ENCODE results near the gene ARHGDIG.
"Not testable (repeated sequence)": the region's sequence is repeated elsewhere in the genome, so short reads cannot be mapped to it uniquely, and the experiment has no call there.

Gene ARHGDIG

GRCh38 chr16:265002-265529 lies 15.3 kb upstream of the ARHGDIG start:
- no peak overlapping the region for H3K4me2 ChIP-seq (ENCODE audit: insufficient read depth, low read length)
- no peak for ATAC-seq (ENCODE audit: insufficient read depth, low read depth)
- DNase-seq: no peak
- H4K20me1 ChIP-seq (ENCODE audit: insufficient read depth, low read length): no peaks in the 10 kb centered on the region
- H3K4me3 ChIP-seq (ENCODE audit: low read depth in 1 of 2, low read length in 2 of 2): no peak overlapping the region
- no peak overlapping the region for H3K27ac ChIP-seq (ENCODE audit: low read length)
- H2AFZ ChIP-seq (ENCODE audit: low read depth, low read length): no peak overlapping the region
- H3K9ac ChIP-seq (ENCODE audit: low read depth, low read length): no peak overlapping the region
- H3K79me2 ChIP-seq (ENCODE audit: insufficient read depth, low read length): no peaks in the 10 kb centered on the region
- no peaks in the 10 kb centered on the region for H3K4me1 ChIP-seq (ENCODE audit: insufficient read depth, low read length)
- H3K36me3 ChIP-seq (ENCODE audit: insufficient read depth, low read length): peaks cover 46% of the 10 kb centered on the region
- H3K9me3 ChIP-seq (ENCODE audit: insufficient read depth, low read length, severe bottlenecking): no peaks in the 10 kb centered on the region
- TF ChIP-seq, protein P1, sequence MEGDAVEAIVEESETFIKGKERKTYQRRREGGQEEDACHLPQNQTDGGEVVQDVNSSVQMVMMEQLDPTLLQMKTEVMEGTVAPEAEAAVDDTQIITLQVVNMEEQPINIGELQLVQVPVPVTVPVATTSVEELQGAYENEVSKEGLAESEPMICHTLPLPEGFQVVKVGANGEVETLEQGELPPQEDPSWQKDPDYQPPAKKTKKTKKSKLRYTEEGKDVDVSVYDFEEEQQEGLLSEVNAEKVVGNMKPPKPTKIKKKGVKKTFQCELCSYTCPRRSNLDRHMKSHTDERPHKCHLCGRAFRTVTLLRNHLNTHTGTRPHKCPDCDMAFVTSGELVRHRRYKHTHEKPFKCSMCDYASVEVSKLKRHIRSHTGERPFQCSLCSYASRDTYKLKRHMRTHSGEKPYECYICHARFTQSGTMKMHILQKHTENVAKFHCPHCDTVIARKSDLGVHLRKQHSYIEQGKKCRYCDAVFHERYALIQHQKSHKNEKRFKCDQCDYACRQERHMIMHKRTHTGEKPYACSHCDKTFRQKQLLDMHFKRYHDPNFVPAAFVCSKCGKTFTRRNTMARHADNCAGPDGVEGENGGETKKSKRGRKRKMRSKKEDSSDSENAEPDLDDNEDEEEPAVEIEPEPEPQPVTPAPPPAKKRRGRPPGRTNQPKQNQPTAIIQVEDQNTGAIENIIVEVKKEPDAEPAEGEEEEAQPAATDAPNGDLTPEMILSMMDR (IDR thresholded peaks at IDR 0.05; ENCODE audit: borderline replicate concordance, extremely low read depth, low read length, poor library complexity, severe bottlenecking): no peak
- TF ChIP-seq EZH2 (IDR thresholded peaks at IDR 0.05; ENCODE audit: borderline replicate concordance, low read depth, low read length, severe bottlenecking): no peak
- no peaks in the 10 kb centered on the region for H3K27me3 ChIP-seq (ENCODE audit: insufficient read depth, low read length, poor library complexity)

GRCh38 chr16:265711-266110 lies 14.7 kb upstream of the ARHGDIG start:
- Histone ChIP-seq H3K27me3 (ENCODE audit: insufficient read depth, low read length, poor library complexity) (no peaks in the 10 kb centered on the region), H3K36me3 (ENCODE audit: insufficient read depth, low read length) (peaks cover 41% of the 10 kb centered on the region), H2AFZ (ENCODE audit: low read depth, low read length) (no peak overlapping the region), H3K9me3 (ENCODE audit: insufficient read depth, low read length, severe bottlenecking) (no peaks in the 10 kb centered on the region), H3K4me1 (ENCODE audit: insufficient read depth, low read length) (no peaks in the 10 kb centered on the region), H3K79me2 (ENCODE audit: insufficient read depth, low read length) (no peaks in the 10 kb centered on the region), H3K4me2 (ENCODE audit: insufficient read depth, low read length) (no peak overlapping the region), H3K27ac (ENCODE audit: low read length) (no peak overlapping the region), H3K4me3 (ENCODE audit: low read depth in 1 of 2, low read length in 2 of 2) (no peak overlapping the region), H3K9ac (ENCODE audit: low read depth, low read length) (no peak overlapping the region), H4K20me1 (ENCODE audit: insufficient read depth, low read length) (no peaks in the 10 kb centered on the region)
- no peak for DNase-seq
- no peak for ATAC-seq (ENCODE audit: insufficient read depth, low read depth)
- TF ChIP-seq, protein P1 (IDR thresholded peaks at IDR 0.05; ENCODE audit: borderline replicate concordance, extremely low read depth, low read length, poor library complexity, severe bottlenecking): no peak
- TF ChIP-seq EZH2 (IDR thresholded peaks at IDR 0.05; ENCODE audit: borderline replicate concordance, low read depth, low read length, severe bottlenecking): no peak

- Histone ChIP-seq H3K4me3 (ENCODE audit: low read depth in 1 of 2, low read length in 2 of 2) (no peak overlapping the region), H3K79me2 (ENCODE audit: insufficient read depth, low read length) (no peaks in the 10 kb centered on the region), H3K27ac (ENCODE audit: low read length) (no peak overlapping the region), H4K20me1 (ENCODE audit: insufficient read depth, low read length) (no peaks in the 10 kb centered on the region), H3K27me3 (ENCODE audit: insufficient read depth, low read length, poor library complexity) (no peaks in the 10 kb centered on the region), H3K9me3 (ENCODE audit: insufficient read depth, low read length, severe bottlenecking) (no peaks in the 10 kb centered on the region), H3K4me1 (ENCODE audit: insufficient read depth, low read length) (no peaks in the 10 kb centered on the region), H2AFZ (ENCODE audit: low read depth, low read length) (no peak overlapping the region), H3K36me3 (ENCODE audit: insufficient read depth, low read length) (peaks cover 33% of the 10 kb centered on the region), H3K4me2 (ENCODE audit: insufficient read depth, low read length) (no peak overlapping the region), H3K9ac (ENCODE audit: low read depth, low read length) (no peak overlapping the region)
- DNase-seq (no peak), ATAC-seq (ENCODE audit: insufficient read depth, low read depth) (no peak; the same call in 2 of the 3 replicates)
- TF ChIP-seq, protein P1 (IDR thresholded peaks at IDR 0.05; ENCODE audit: borderline replicate concordance, extremely low read depth, low read length, poor library complexity, severe bottlenecking): no peak
- TF ChIP-seq EZH2 (IDR thresholded peaks at IDR 0.05; ENCODE audit: borderline replicate concordance, low read depth, low read length, severe bottlenecking): no peak
These were observed 13.9 kb upstream of the ARHGDIG start for GRCh38 chr16:266258-267164.

- H3K4me3 ChIP-seq (ENCODE audit: low read depth in 1 of 2, low read length in 2 of 2); H3K27ac ChIP-seq (ENCODE audit: low read length); H3K4me2 ChIP-seq (ENCODE audit: insufficient read depth, low read length); DNase-seq; H3K79me2 ChIP-seq (ENCODE audit: insufficient read depth, low read length); H4K20me1 ChIP-seq (ENCODE audit: insufficient read depth, low read length); H3K9ac ChIP-seq (ENCODE audit: low read depth, low read length); H2AFZ ChIP-seq (ENCODE audit: low read depth, low read length); ATAC-seq (ENCODE audit: insufficient read depth, low read depth); H3K9me3 ChIP-seq (ENCODE audit: insufficient read depth, low read length, severe bottlenecking); H3K4me1 ChIP-seq (ENCODE audit: insufficient read depth, low read length); H3K27me3 ChIP-seq (ENCODE audit: insufficient read depth, low read length, poor library complexity): not testable (repeated sequence)
- peaks cover 23% of the 10 kb centered on the region for H3K36me3 ChIP-seq (ENCODE audit: insufficient read depth, low read length)
These were observed 12.8 kb upstream of the ARHGDIG start for GRCh38 chr16:267562-267961.

Data from DND-41 (cell line).